ENCODE data around the gene CD4. TPM values are rescaled to one million over a fixed set of nuclear protein-coding genes. Genes with fewer than 3 reads are reported as not detected.

CD4 gene
- total and polyA plus RNA-seq, 2 of the 4 experiments (the other 2 are of a cell fraction): 5.7 to 15.0 TPM

GRCh38 chr12:6824085-6824775 lies 34.9 kb downstream of the CD4 start:
- 94% methylated on average over 23 of the region's 37 CpGs; no CpG with 5 or more reads in 1 of the 2 experiments for WGBS, 2 experiments (ENCODE audit: extremely low coverage in 2 of 2, insufficient read length in 1 of 2)
- no TSS peak for BruUV-seq (replicated peaks)

More at GRCh38 chr12:6824085-6824775, 34.9 kb downstream of the CD4 start:
- ChIA-PET POLR2A (ENCODE audit: unreplicated experiment) (no interaction called here), CTCF (interaction anchor here (1.0 kb wide), 1 partner anchor 58 kb away, joined by 4 read pairs; the partner anchor contains the start of gene PTMS)
- Histone ChIP-seq H3K9ac (ENCODE audit: low read depth, low read length) (no peak overlapping the region), H3K14ac (replicated peaks; ENCODE audit: low read depth, low read length) (no peak overlapping the region), H4K5ac (ENCODE audit: low read depth, low read length) (no peak overlapping the region), H2BK5ac (ENCODE audit: low read depth, low read length, poor library complexity, severe bottlenecking) (no peak overlapping the region), H3K27ac (ENCODE audit: insufficient read depth, low read length) (no peak overlapping the region), H3K9me3 (ENCODE audit: control insufficient read depth, insufficient read depth, low read length) (no peaks in the 10 kb centered on the region), H3K4me1 (ENCODE audit: control insufficient read depth, insufficient read depth, low read length) (peaks cover 18% of the 10 kb centered on the region), H3K9me1 (ENCODE audit: insufficient read depth, low read length) (peaks cover 2% of the 10 kb centered on the region; the same call in 1 of the 2 replicates), H3K4me2 (ENCODE audit: low read depth, low read length) (no peak overlapping the region), H3K27me3 (ENCODE audit: control insufficient read depth, insufficient read depth, low read length) (peaks cover 2% of the 10 kb centered on the region; the same call in 1 of the 2 replicates), H4K20me1 (ENCODE audit: insufficient read depth, low read length) (no peaks in the 10 kb centered on the region), H3K36me3 (ENCODE audit: control insufficient read depth, insufficient read depth, low read length) (no peaks in the 10 kb centered on the region), H3K4me3 (ENCODE audit: insufficient read depth, low read depth, low read length) (no peak overlapping the region), H2AK5ac (ENCODE audit: low read depth, low read length) (peak overlapping the region; percentile 18; the same call in 1 of the 2 replicates), H2BK20ac (ENCODE audit: low read depth, low read length) (no peak overlapping the region), H4K91ac (ENCODE audit: insufficient read depth, low read depth, low read length) (no peak overlapping the region), H2AFZ (replicated peaks; ENCODE audit: low read length, poor library complexity) (peak overlapping the region; percentile 38), H3K18ac (ENCODE audit: low read depth, low read length) (no peak overlapping the region), H3K23ac (ENCODE audit: low read depth, low read length) (no peak overlapping the region), H2BK15ac (ENCODE audit: low read depth, low read length) (no peak overlapping the region), H2BK120ac (ENCODE audit: low read depth, low read length) (no peak overlapping the region), H3K56ac (ENCODE audit: extremely low read depth, insufficient read depth, low read length) (no peak overlapping the region), H3K4ac (ENCODE audit: low read depth, low read length) (no peak overlapping the region), H3K79me1 (ENCODE audit: low read depth in 1 of 2, low read length in 2 of 2) (peaks cover 2 to 39% of the 10 kb centered on the region in 2 experiments; a peak in 3 of 4 replicates), H2AK9ac (replicated peaks; ENCODE audit: low read depth, low read length, poor library complexity) (no peak overlapping the region), H4K8ac (ENCODE audit: low read depth in 2 of 2, low read length in 2 of 2) (no peak overlapping the region)
- dilution Hi-C loops (cut with HindIII; ENCODE audit: low sequenced_read_pairs, unreplicated experiment): no loop called here
- intact Hi-C loops (cut with micrococcal nuclease): loop anchor here (2.0 kb wide), 1 partner anchor 207 kb away; no protein-coding TSS in a partner anchor
- DNase-seq (no peak), ATAC-seq (ENCODE audit: low read depth) (no peak)
- in situ Hi-C loops (cut with MboI; ENCODE audit: low sequenced_read_pairs): loop anchor here (10.0 kb wide), 1 partner anchor 209 kb away; no protein-coding TSS in a partner anchor
- no peak for TF ChIP-seq CTCF (conservative IDR thresholded peaks at IDR 0.05; ENCODE audit: low read depth, low read length)
- TF ChIP-seq BHLHE40 (IDR thresholded peaks at IDR 0.05; ENCODE audit: low read depth, low read length): no peak
- TF ChIP-seq FOS (IDR thresholded peaks at IDR 0.05; ENCODE audit: low read depth, low read length): no peak
- TF ChIP-seq CEBPB (IDR thresholded peaks at IDR 0.05; ENCODE audit: low read depth, low read length): no peak
- no peak for TF ChIP-seq RCOR1 (IDR thresholded peaks at IDR 0.05; ENCODE audit: insufficient replicate concordance, low read length)
- TF ChIP-seq MAZ (IDR thresholded peaks at IDR 0.05; ENCODE audit: borderline replicate concordance, low read depth, low read length): no peak
- no peak for TF ChIP-seq POLR2A (IDR thresholded peaks at IDR 0.05; ENCODE audit: low read depth, low read length)
- no peak for TF ChIP-seq RAD21 (IDR thresholded peaks at IDR 0.05; ENCODE audit: low read length)
